Coronary artery (tissue), 2 donors: ENCODE data around the gene AGMO.

Experiments
- DNase-seq: peaks from one replicate; pipeline ENCODE4 v3.0.0-alpha.2; 2017; ENCODE audit warnings: low spot score
- H3K27ac ChIP-seq, 2 donors: fragments of 200-600 bp; sonication (generic); one replicate each; pipeline ENCODE4 v1.5.1; 2016 to 2019
- H3K4me3 ChIP-seq: fragments of 200-600 bp; sonication (generic); 2 replicates; pipeline ENCODE4 v1.5.1; 2016; ENCODE audit warnings: mild to moderate bottlenecking, moderate library complexity
- TF ChIP-seq, protein P1 (sequence below): fragments of 200-600 bp; sonication (generic); IDR thresholded peaks from one replicate; pipeline ENCODE4 v1.5.1; 2019; ENCODE audit warnings: antibody characterized with exemption

The AGMO gene

DNA sequence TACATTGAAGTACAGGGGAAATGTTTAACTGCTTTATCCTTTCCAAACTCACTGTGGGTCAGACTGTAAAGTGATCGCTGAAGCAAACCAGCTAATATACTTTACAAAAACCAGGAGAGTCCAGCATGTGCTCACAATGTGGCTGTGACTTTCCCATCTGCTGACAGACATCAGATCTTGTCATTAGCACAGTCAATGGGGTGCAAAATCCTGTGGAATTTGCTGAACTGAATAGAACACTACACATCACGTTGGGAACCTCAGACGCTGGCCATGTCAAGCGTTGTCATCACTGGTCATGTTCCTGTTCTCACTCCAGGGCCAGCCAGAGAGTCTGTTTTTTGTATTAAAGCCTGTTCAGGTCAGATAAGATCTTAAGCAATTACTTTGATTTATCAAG, 83.4 kb downstream of the AGMO start:
- Histone ChIP-seq H3K27ac (no peak overlapping the region), H3K4me3 (no peak overlapping the region)
- DNase-seq = no peak
- TF ChIP-seq, protein P1, sequence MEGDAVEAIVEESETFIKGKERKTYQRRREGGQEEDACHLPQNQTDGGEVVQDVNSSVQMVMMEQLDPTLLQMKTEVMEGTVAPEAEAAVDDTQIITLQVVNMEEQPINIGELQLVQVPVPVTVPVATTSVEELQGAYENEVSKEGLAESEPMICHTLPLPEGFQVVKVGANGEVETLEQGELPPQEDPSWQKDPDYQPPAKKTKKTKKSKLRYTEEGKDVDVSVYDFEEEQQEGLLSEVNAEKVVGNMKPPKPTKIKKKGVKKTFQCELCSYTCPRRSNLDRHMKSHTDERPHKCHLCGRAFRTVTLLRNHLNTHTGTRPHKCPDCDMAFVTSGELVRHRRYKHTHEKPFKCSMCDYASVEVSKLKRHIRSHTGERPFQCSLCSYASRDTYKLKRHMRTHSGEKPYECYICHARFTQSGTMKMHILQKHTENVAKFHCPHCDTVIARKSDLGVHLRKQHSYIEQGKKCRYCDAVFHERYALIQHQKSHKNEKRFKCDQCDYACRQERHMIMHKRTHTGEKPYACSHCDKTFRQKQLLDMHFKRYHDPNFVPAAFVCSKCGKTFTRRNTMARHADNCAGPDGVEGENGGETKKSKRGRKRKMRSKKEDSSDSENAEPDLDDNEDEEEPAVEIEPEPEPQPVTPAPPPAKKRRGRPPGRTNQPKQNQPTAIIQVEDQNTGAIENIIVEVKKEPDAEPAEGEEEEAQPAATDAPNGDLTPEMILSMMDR = no peak

GRCh38 chr7:15476531-15476918, 85.3 kb downstream of the AGMO start:
- H3K4me3 ChIP-seq = peak overlapping the region; percentile 36
- no peak for DNase-seq
- TF ChIP-seq, protein P1 = no peak
- no peak overlapping the region for H3K27ac ChIP-seq

- TF ChIP-seq, protein P1 = no peak
- peak overlapping the region; percentile 36 for H3K4me3 ChIP-seq
- DNase-seq = no peak
- no peak overlapping the region for H3K27ac ChIP-seq
Measured at GRCh38 chr7:15475808-15476530, 85.8 kb downstream of the AGMO start.

- TF ChIP-seq, protein P1 = no peak
- no peak for DNase-seq
- H3K4me3 ChIP-seq = no peak overlapping the region
- H3K27ac ChIP-seq = no peak overlapping the region
Measured at GRCh38 chr7:15471669-15471950, 90.2 kb downstream of the AGMO start.

GRCh38 chr7:15470825-15471668, 90.8 kb downstream of the AGMO start:
- no peak for DNase-seq
- TF ChIP-seq, protein P1 = no peak
- Histone ChIP-seq H3K4me3 (no peak overlapping the region), H3K27ac (no peak overlapping the region)

DNA sequence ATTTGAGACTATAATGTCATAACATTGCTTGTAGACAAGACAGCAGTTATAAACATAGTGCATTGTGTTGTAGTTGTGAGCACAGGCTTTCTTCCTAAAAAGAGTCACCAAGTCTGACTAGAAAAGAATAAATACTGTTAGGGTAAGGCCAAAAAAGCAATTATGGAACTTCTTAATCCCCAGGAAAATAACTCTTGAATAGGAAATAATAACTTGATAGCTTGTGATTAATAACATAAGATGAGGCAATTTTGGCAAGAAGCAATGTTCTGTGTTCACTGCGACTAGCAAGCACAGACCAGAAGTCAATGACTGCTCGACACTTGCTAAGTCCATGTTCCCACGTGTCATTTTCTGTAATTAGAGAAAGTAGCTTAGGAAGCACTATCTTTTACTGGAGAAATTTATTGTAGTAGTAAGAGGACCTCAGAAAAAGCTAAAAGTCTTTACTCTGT, 97.1 kb downstream of the AGMO start:
- Histone ChIP-seq H3K27ac (peak overlapping the region in 1 of 2 donors; percentile 75), H3K4me3 (no peak overlapping the region)
- DNase-seq = no peak
- TF ChIP-seq, protein P1 = no peak
